H1 (cell line): ENCODE measurements around the gene LMTK3. TPM values are rescaled to one million over a fixed set of nuclear protein-coding genes. Genes with fewer than 3 reads are reported as not detected.

ENCODE experiments used
- BACH1 ChIP-seq: IDR thresholded peaks from 2 replicates; pipeline ENCODE4 v1.6.1; 2012; ENCODE audit warnings: low read length, improper control_type of control experiment
- CBX5 ChIP-seq: fragments of 300-800, 300-1000 bp; sonication (generic); IDR thresholded peaks from 2 replicates; pipeline ENCODE4 v1.7.1; 2016; ENCODE audit warnings: antibody characterized with exemption, low read length, low read depth
- CHD2 ChIP-seq: IDR thresholded peaks from 2 replicates; pipeline ENCODE4 v1.6.1; 2012; ENCODE audit warnings: low read length, improper control_type of control experiment
- CREB1 ChIP-seq: IDR thresholded peaks from 2 replicates; pipeline ENCODE4 v1.6.1; 2012; ENCODE audit warnings: inconsistent platforms
- EP300 ChIP-seq, 2 experiments: IDR thresholded peaks; 1 replicate in 1 of 2; 2 replicates in 1 of 2; pipeline ENCODE4 v1.6.1; 2011 to 2012; ENCODE audit warnings: low read depth in 2 of 2, low read length in 2 of 2, mild to moderate bottlenecking in 2 of 2, borderline replicate concordance in 1 of 2, inconsistent platforms in 1 of 2, moderate library complexity in 1 of 2
- JUN ChIP-seq: IDR thresholded peaks from 2 replicates; pipeline ENCODE4 v1.6.1; 2011; ENCODE audit warnings: low read depth, mild to moderate bottlenecking, improper control_type of control experiment, low read length
- KDM4A ChIP-seq: IDR thresholded peaks from one replicate; pipeline ENCODE4 v1.7.1; 2012; ENCODE audit warnings: low read depth, mild to moderate bottlenecking, moderate library complexity, low read length, inconsistent platforms; ENCODE audit not compliant: severe bottlenecking
- NRF1 ChIP-seq: IDR thresholded peaks from 2 replicates; pipeline ENCODE4 v1.6.1; 2011; ENCODE audit warnings: mild to moderate bottlenecking, low read depth, low read length, improper control_type of control experiment
- POLR2AphosphoS5 ChIP-seq: IDR thresholded peaks from 2 replicates; pipeline ENCODE4 v1.6.1; 2011; ENCODE audit warnings: low read depth, low read length
- RAD21 ChIP-seq, 2 experiments: IDR thresholded peaks in 1 of 2; conservative IDR thresholded peaks in 1 of 2; 2 replicates each; pipeline ENCODE4 v1.6.1; 2011; ENCODE audit warnings: low read depth in 2 of 2, low read length in 2 of 2, improper control_type of control experiment in 1 of 2, inconsistent platforms in 1 of 2, mild to moderate bottlenecking in 1 of 2, moderate library complexity in 1 of 2
- RXRA ChIP-seq: IDR thresholded peaks from 2 replicates; pipeline ENCODE4 v1.6.1; 2011; ENCODE audit warnings: low read depth, mild to moderate bottlenecking, low read length, moderate library complexity; ENCODE audit not compliant: insufficient read depth
- SAP30 ChIP-seq: fragments of 300-600 bp; sonication (generic); IDR thresholded peaks from 2 replicates; pipeline ENCODE4 v1.7.1; 2012; ENCODE audit warnings: low read length, moderate library complexity, mild to moderate bottlenecking, inconsistent platforms; ENCODE audit not compliant: insufficient read depth, insufficient replicate concordance
- SIN3A ChIP-seq, 2 experiments: IDR thresholded peaks in 1 of 2; conservative IDR thresholded peaks in 1 of 2; 2 replicates each; pipeline ENCODE4 v1.6.1; 2011 to 2012; ENCODE audit warnings: low read length in 2 of 2, improper control_type of control experiment in 1 of 2, low read depth in 1 of 2, mild to moderate bottlenecking in 1 of 2
- SIX5 ChIP-seq: IDR thresholded peaks from 2 replicates; pipeline ENCODE4 v1.6.1; 2011; ENCODE audit warnings: mild to moderate bottlenecking, low read depth, low read length
- SP1 ChIP-seq: IDR thresholded peaks from 2 replicates; pipeline ENCODE4 v1.6.1; 2011; ENCODE audit warnings: low read depth, low read length
- TAF7 ChIP-seq: optimal IDR thresholded peaks from 2 replicates; pipeline ENCODE3; 2011; ENCODE audit warnings: low read depth, mild to moderate bottlenecking, inconsistent platforms, low read length, moderate library complexity, borderline replicate concordance
- YY1 ChIP-seq: IDR thresholded peaks from 2 replicates; pipeline ENCODE4 v1.6.1; 2011; ENCODE audit warnings: low read depth, mild to moderate bottlenecking, low read length
- polyA plus RNA-seq, 7 experiments: library from polyadenylated mRNA; depleted of rRNA in 3 of 7; stranded (reverse) in 5 of 7; unstranded in 2 of 7; fragments of >200 nt in 5 of 7; fragments of 200-250 nt in 2 of 7; gene quantifications; 1 replicate in 5 of 7; 2 replicates in 1 of 7; 4 replicates in 1 of 7; pipeline versions ENCODE4 v1.2.1 to v1.2.3, GENCODE V29; 2011 to 2013; ENCODE audit warnings: missing spikeins in 2 of 7, mixed read lengths in 2 of 7
- total RNA-seq: library from RNA; stranded (reverse); fragmentation: NEBNext Ultra II Directional; extraction: Animal tissue kit (Norgen Biotek cat#: 25700); gene quantifications from 2 replicates; pipeline ENCODE4 v1.2.1, GENCODE V29; 2021

Gene LMTK3
- total and polyA plus RNA-seq, 2 of the 8 experiments (the other 6 are each of a cell fraction or from before 2014, with no cell fraction given) = 2.7 to 12.4 TPM

DNA sequence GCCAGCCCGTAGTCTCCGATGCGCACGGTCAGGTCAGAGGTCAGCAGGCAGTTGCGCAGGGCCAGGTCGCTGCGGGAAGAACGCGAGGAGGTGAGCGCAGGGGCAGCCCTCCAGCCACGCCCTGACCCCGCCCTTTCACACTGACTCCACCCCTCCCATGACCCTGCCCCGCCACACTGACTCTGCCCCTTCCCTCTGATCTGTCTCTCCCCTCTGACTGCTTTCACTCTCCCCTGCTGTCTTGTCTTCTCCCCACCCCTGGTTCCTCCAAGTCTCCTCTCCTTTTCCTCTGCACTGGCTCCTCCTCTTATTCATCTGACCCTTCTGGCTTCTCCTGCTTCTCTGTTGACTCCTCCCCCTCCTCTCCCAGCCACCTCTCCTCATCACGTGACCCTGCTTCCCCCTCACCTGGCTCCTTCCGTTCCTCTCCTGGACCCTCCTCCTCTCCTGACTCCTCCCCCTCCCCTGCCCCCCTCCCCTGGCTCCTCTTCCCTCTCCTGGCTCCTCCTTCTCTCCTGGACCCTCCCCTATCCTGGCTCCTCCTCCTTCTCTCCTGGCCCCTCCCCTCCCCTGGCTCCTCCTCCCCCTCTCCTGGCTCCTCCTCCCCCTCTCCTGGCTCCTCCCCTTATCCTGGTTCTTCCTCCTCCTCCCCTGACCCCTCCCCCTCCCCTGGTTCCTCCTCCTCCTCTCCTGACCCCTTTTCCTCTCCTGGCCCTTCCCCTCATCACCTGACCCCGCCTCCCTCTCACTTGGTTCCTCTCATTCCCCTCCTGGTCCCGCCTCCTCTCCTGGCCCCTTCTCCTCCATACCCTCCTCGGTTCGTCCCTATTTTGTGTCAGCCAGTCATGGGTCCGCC lies 9.9 kb downstream of the LMTK3 start (continued):
- TF ChIP-seq BACH1 (no peak), NRF1 (peak; percentile 42), YY1 (no peak), SIX5 (no peak), SP1 (peak; percentile 89), JUN (no peak), POLR2AphosphoS5 (peak; percentile 37; the same call in 1 of the 2 replicates), CREB1 (peak; percentile 43; the same call in 1 of the 2 replicates), KDM4A (no peak), CBX5 (no peak), SAP30 (no peak), RXRA (no peak), RAD21 (IDR thresholded peaks at IDR 0.05 in 1 of 2, conservative IDR thresholded peaks at IDR 0.05 in 1 of 2; ENCODE audit: low read depth in 2 of 2, low read length in 2 of 2) (no peak), SIN3A (conservative IDR thresholded peaks at IDR 0.05 in 1 of 2, IDR thresholded peaks at IDR 0.05 in 1 of 2; ENCODE audit: low read depth in 1 of 2, low read length in 2 of 2) (no peak; a peak in 1 of 4 replicates), TAF7 (no peak), CHD2 (no peak), EP300 (IDR thresholded peaks at IDR 0.05; ENCODE audit: borderline replicate concordance in 1 of 2, low read depth in 2 of 2, low read length in 2 of 2) (0 out of 3 replicates have a peak, but pooled peaks of 1 of the 2 experiments have one; percentile 7)
